GM19099 (cell line): ENCODE data around the gene MAT2B.

Experiments
- POLR2A ChIP-seq: IDR thresholded peaks from 3 replicates; pipeline ENCODE4 v1.6.1; 2011; ENCODE audit warnings: low read depth; ENCODE audit not compliant: insufficient read length; ENCODE audit errors: extremely low read depth

The MAT2B gene

DNA sequence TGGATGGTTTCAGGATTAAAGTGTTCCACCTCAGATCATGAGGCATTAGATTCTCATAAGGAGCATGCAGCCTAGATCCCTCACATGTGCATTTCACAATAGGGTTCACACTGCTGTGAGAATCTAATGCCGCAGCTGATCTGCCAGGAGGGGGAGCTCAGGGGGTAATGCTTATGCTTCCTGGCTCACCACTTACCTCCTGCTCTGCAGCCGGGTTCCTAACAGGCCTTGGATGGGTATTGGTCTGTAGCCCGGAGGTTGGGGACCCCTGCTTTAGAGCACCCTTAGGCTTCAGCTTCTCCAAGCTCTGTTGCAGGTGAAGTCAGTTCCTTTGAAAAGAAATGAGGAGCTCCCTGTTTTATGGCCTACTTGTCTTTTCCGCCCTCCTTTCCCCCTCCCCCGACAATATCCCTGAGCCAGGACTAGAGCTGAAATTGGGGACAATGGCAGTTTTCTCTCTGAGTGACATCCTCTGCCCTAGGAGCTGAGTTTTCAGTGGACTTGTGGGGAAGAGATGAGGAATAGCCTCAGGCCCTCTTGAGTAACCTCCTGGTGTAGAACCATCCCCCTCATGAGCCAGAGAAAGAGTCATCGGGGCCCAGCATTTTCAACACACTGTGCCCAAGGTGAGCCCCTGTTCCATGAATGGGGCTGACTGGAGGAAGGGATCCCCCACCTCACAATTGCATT is 16.2 kb upstream of the MAT2B start:
- TF ChIP-seq POLR2A, result no peak

DNA sequence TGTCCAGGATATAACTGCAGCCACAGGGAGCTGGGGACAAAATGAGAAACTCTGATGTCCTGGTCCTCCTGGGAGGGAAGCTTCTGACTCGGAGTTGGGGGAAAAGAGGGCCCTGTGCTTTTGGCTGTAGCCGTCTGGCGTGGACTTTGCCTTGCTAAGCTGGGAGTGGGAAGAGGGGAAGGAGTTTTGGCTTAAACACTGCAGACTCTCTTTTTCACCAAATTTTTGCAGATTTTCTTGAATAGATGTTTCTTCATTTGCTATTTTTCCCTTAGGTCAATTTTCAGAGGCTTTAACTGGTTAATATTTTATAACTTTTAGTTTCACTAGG is 15.7 kb upstream of the MAT2B start:
- TF ChIP-seq POLR2A, result no peak

DNA sequence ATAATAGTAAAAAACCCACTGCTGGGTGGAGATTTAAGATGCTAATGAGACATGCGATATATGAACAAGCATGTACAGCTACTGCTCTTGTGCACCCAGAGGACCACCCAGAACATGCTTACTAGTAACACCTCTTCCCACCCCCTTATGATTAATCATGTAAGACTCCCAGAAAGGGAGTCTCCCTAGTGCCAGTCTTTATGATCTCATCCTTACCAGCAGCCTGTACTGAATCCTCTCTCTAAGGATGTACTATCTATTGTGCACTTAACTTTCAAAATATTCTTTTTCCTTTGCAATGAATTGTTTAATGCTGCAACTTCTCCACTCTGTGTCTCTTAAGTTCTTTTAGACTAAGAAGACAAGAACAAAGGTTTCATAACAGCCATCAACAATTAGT is 9.1 kb upstream of the MAT2B start:
- no peak for TF ChIP-seq POLR2A

DNA sequence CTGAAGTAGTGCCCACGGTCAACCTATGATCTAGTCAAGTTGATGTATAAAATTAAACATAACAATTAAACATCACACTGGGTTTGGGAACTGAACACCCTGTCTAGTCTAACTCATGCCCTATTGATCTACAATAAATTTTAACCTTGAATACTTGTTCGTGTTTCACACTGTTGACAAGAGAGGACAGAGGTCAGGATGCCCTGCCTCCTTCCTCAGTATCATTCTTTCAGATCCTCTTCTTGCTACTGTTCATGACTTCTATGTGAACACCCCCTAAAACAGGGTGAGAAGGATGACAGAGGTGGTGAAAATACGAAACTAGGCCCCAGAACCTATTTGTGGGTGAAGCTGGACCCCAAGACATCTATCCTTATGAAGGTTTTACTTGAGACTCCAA is 8.1 kb upstream of the MAT2B start:
- no peak for TF ChIP-seq POLR2A

DNA sequence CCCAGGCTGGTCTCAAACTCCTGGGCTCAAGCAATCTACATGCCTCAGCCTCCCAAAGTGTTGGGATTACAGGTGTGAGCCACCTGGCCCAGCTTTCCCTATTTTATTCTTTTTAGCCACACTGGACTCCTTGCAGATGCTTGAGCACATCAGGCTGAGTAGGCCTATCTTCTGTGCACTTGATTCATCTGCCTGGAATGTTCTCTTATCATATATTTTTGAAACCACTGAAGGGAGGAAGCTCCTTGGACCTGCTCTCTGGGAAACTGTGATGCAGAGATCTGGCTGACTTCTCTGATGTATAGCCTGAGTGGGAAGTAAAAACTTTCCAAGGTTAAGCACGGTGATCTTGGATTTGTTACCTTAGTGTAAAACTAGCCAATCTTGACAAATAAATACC is 6.5 kb upstream of the MAT2B start:
- TF ChIP-seq POLR2A, result no peak

DNA sequence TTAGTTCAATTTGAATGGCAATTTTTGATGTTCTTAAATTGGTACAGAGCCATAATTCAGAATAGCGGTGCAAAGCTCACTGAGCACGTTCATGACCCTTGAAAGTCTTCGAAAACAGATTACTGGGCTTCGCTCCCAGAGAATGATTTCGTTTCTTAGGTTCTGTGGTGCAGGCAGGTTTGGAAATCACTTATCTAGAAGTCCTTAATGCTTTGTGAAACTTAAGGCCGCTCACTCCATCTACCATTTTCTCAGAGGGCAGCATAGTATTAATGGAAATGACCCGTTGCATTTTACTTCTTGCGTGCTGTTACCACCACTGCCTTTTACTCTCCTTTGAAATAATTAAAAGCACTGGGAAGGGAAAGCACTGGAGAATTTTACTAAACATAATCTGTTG is 2.9 kb upstream of the MAT2B start:
- TF ChIP-seq POLR2A, result no peak

DNA sequence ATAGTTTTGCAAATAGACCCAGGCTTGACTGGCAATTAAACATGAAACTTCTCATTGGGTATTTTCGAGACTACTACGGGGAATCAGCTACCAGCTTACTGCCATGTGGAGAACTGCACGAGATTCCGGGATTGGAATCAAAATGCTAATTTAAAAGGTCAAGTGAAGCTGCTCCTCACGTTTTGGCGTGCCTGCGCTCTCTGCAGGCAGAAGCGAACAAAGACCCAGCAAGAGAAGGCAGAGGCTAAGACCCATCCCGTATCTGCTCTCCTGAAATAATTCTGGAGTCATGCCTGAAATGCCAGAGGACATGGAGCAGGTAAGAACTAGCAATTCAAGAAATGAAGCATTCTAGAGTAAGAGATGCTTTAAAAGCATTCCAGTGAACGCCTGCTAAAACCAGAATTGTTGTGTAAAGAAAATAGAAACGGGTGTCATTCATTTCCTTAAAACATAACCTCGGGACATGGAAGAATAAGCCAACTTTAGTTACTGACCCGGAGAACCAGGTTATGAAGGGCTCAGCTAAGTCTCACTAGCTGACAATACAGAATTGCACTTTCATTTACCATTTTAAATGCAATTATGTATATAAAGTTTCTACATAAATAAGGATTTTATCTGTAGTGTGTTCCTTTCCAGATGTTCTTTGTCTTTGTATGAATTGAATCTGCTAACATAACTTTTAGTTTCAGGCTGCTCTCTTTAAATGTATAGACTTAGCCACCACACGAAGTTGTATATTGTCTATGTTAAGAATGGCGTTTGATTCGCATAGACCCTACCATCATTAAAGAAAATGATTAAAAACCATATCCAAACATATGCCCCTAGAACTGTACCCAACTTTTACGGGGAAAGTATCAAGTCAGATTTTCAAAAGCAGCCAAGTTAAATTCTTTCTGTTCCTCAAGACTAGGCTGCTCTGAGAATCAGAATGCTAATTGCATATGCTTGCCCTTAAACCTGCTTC is 2.0 kb upstream of the MAT2B start:
- peak; percentile 44 for TF ChIP-seq POLR2A

DNA sequence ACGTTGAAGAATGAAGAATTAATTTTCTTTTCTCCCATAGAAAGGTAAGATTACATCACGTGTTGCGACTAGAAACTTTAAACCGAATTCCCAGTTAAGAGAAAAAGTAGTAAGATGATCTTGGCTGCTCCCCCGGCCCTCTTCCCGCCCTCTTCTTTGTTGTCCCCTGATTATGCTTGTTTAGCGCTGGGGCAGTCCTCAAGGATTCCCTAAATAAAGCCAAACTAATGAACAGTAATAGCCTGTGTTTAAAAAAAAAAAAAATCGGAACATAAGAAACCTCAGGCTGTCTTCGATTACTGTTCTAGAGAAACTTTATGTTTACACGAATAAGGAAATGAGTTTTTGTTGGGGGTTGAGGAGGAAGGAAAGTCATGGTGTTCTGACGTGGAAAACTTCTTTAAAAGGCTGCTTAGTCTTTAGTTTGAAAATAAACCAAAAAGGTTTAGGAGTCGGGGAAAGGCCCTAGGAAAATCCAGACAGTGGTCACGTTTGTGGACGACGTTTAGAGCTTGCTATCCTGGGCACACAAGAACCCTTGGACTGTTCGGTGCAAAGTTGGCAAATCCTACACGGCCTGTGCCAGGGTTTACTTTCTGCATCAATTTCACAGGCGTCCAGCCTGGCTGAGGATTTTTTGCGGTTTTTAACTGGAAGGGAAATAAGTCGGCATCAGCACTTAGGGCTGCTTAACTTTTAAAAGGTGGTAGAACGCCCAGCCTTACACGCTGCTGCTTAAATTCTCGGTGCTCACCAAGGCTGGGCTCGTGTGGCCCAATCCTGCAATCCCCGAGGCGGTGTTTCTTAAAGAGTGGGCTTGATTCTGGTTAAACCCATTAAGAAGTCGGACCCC is 1.1 kb upstream of the MAT2B start:
- no peak for TF ChIP-seq POLR2A

DNA sequence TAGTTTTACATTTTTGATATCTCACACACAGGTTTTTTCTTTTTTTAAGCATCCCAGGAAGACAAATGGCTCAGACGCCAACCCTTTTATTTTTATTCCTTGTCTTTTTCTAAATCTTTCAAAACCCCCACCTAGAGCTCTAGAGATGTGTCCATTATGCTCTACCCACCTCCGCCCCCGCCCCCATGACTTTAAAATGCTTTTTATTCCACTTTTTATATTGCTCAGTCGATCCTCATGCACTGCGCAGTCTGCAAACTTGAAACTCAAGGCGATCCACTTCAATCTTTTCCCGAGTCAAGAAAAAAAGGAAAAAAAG is 411 bp upstream of the MAT2B start:
- TF ChIP-seq POLR2A, result no peak

DNA sequence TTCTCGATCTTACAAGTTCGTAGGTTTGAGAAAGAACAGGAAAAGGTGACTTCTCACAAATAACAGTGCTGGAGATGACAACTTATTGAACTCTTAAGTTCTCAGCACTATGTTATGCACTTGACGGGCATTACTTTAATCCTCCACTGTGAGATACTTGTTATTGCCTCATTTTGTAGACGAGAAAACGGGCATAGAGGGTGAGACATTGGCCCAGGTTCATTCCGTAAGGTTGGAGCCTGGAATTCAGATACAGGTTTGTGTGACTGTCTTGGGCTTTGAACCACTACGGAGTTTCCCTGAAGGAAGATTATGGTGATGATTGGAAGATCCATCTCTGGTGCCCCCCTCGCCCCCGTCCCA is 657 bp downstream of the MAT2B start:
- TF ChIP-seq POLR2A, result no peak

DNA sequence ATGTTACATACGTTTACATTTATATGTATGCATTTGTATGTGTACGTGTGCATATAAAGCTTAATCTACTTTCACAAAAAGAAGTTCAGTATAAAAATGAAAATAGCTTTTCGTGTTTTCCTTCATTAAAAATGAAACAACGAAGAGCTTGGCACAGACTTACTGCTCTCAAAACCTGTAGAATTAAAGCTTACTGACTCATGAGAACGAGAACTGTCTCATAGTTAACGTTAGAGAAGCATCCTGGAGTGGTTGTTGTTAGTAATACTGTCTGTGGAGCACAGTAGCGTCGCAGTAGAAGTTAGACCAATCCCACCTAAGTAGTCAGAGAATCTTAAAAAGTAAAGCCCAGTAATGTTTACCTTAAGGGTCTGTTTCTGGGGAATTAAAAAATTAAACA is 1.3 kb downstream of the MAT2B start:
- TF ChIP-seq POLR2A, result no peak

DNA sequence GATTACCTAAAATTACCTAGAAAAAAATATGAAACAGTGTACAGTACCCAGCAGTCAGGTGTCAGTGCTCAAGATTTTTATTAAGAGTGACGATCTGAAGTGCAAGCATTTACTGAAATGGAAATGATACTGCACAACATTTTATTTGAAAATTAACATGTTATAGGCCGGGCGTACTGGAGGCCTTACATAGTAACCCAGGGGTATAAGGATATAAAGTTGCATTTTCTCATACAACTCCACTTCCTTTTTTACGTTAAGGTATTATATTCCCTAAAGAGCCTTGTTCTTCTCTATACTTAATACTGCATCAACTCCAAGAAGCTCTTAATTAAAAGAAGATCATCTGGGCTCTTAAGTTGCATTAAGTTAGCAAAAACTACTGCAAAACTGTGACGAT is 3.3 kb downstream of the MAT2B start:
- no peak for TF ChIP-seq POLR2A

DNA sequence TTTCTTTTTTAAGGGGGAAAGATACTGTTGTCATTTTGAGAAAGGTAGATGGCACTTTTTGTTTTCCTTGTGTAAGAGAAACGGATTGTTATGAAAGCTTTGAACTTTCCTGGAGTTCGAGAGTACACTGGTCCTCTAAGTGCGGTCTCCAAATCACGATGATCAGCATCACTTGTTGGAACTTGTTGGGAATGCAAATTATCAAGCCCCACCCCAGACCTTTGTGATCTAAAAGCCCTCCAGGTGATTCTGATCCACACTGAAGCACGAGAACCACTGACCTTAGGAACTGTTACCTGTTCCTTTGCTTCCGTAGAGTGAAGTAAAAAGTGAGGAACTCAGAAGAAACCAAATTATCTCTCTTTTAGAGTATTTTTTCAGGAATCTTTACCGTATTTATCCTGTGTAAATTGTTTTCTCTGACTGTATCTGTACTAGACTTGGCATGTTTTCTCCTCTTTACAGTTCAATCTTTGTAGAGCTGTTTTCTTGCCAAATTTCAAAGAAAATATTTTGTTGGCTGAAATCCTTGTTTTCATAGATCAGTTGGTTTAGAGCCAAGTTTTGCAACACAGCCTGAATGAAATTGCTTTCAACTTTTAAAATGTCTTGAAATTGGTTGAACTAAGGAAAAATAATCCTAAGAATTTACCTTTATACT is 4.0 kb downstream of the MAT2B start:
- no peak for TF ChIP-seq POLR2A

DNA sequence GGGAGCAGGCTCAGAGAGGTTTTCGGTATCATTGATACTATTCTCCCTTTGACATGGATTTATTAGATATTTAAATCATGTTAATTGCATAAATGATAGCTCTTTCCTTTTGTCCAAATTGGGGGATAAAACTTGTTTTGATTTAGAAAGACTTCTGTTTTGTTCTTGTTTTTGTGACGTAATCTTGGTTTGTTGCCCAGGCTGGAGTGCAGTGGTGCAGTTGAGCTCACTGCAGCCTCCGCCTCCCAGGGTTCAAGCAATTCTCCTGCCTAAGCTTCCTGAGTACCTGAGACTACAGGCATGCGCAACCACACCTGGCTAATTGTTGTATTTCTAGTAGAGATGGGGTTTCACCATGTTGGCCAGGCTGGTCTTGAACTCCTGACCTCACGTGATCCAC is 7.1 kb downstream of the MAT2B start:
- no peak for TF ChIP-seq POLR2A

DNA sequence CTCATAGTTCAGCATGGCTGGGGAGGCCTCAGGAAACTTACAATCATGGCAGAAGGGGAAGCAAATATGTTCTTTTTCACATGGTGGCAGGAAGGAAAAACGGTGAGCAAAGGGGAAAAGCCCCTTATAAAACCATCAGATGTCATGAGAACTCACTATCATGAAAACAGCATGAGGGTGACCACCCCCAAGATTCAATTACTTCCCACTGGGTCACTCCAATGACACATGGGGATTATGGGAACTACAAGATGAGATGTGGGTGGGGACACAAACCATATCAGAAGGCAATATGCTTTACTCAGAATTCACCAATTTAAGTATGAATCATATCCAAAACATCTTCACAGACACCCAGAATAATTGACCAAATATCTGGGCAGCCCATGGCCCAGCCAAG is 19.7 kb downstream of the MAT2B start:
- TF ChIP-seq POLR2A, result no peak
